Retina (tissue), 1 donor: ENCODE data around the gene CLDN19.
"Not testable (repeated sequence)": the region's sequence is repeated elsewhere in the genome, so short reads cannot be mapped to it uniquely, and the experiment has no call there.

ENCODE experiments used
- DNase-seq: peaks from one replicate; pipeline ENCODE4 v3.0.0-alpha.2; 2016

CLDN19 gene

GRCh38 chr1:42737257-42737656 is 2.8 kb downstream of the CLDN19 start:
- DNase-seq: no peak

- DNase-seq: no peak
Observed at GRCh38 chr1:42736571-42737200, 3.4 kb downstream of the CLDN19 start.

DNA sequence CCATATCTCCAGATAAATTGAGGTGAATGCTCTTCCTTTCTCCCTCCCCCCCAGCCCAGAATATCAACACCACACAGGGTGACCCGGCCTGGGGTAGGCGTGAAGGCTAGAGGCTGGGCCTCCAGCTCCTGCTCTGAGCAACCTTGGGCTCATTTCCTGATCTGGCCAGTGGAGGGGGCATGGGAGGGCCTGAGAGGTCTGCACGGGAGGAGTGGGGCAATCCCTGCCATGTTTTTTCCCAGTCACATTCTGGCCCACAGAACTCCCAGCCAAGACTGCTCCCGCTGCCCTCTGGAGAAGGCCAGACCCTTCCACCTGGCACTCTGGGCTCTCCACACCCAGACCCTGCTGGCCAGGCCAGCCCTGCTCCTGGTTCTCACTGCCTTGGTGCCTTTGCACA is 3.9 kb downstream of the CLDN19 start:
- DNase-seq: no peak

GRCh38 chr1:42735477-42736105 is 4.4 kb downstream of the CLDN19 start:
- no peak for DNase-seq

DNA sequence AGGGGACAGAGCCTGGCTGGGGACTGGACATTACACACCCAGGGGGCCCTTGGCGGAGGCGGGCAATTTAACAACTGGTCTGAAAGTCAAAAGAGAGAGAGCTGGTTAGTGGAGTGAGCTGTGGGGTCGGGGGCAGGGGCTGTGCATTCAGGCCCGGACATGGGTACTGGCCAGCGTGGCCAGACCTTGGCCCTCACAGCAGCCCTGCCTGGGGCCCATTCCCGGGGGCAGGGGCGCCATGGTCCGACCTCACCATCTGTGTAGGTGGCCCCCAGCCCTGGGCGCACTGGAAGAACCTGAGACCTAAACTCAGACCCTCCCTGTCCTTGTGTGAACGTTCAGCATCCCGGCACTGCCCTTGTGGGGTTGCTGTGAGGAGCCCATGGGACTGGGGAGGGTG is 5.0 kb downstream of the CLDN19 start:
- no peak for DNase-seq

DNA sequence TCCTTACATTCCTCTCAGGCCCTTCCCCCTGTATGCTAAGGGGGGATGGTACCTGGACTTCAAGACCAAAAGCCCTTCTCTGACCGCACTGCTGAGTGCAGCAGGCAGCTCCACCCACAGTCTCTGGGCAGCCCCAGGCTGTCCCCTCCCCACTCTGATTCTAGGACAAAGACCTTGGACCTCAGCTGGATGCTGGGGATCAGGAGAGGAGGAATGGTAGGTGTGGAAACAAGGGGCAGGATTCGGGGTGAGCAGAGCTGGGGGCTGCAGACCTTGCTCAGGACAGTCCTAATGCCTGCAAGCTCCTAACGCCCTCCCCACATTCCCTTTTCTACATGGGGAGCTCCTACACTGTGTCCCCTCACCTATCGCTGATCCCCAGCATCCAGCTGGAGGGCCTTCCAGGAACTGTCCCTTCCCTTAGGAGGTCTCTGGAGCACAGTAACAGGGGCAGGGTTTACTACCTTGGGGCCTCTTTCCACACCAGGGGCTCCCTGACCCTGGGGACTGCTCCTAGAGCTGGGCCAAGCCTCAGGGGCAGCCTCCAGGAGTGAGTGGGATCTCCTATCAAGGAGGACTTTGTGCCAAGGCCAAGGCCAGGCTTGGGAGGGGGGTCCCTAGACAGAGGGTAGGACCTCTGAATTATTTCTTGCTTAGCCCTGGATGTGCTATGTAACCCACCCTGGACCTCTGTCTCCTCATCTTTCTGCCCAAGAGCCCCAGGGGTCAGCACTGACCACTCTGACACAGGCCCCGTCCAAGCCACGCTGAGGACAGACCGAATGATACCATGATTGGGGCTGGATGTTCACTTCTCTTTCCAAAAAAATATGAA is 5.6 kb downstream of the CLDN19 start:
- no peak for DNase-seq

DNA sequence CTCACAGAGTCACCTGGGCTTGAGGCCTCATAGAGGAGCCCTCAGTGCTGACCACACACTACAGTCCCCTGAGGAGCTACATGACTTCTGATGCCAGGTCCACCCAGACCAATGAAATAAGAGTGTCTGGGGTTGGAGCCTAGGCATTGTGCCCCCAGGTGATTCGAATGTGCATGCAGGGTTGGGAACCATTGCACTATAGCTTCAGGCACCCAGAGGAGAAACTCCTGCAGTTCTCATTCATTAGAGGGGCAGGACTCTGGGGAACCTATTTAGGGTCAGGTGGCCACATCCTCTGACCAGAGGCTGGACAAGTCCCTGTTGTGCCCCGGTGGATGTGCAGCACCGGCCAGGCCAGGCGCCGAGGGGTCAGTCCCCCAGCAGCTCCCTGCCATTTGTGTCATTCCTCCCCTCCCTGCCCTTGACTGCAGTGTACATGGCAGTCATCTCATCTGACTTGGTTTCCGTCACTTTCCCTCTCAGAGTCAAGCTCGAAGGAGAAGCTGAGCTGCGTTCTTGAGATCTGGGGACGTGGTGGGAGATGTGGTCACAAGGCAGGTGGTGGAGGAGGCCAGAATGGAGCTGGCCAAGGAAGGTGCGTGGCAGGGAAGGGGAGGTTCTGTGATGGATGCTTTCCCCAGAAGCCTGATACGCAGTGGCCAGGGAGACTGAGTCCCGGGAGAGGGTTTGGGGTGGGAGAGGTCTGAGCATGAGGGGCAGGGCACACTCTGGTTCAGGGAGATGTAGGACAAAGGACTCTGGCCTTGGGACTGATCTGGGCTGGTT is 6.4 kb downstream of the CLDN19 start:
- no peak for DNase-seq

GRCh38 chr1:42732126-42732680 is 7.8 kb downstream of the CLDN19 start:
- no peak for DNase-seq

- no peak for DNase-seq
Observed at GRCh38 chr1:42731585-42731984, 8.5 kb downstream of the CLDN19 start.

- DNase-seq: no peak
Observed at GRCh38 chr1:42730988-42731387, 9.0 kb downstream of the CLDN19 start.

- no peak for DNase-seq
Observed at GRCh38 chr1:42730002-42730401, 10.0 kb downstream of the CLDN19 start.

GRCh38 chr1:42725820-42726219 is 14.2 kb downstream of the CLDN19 start:
- not testable (repeated sequence) for DNase-seq

DNA sequence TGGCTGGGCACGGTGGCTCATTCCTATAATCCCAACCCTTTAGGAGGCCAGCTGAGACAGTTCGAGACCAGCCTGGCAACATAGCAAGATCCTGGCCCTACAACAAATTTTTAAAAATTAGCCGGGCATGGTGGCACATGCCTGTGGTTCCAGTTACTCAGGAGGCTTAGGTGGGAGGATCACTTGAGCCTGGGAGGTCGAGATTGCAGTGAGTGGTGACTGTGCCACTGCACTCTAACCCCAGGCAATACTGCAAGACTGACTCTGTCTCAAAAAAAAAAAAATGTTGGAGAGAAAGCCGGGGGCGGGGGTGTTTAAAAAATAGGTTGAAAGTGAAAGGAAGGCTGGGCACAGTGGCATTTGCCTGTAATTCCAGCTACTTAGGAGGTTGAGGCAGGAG is 16.5 kb downstream of the CLDN19 start:
- no peak for DNase-seq

- not testable (repeated sequence) for DNase-seq
Observed at GRCh38 chr1:42722403-42722802, 17.6 kb downstream of the CLDN19 start.

DNA sequence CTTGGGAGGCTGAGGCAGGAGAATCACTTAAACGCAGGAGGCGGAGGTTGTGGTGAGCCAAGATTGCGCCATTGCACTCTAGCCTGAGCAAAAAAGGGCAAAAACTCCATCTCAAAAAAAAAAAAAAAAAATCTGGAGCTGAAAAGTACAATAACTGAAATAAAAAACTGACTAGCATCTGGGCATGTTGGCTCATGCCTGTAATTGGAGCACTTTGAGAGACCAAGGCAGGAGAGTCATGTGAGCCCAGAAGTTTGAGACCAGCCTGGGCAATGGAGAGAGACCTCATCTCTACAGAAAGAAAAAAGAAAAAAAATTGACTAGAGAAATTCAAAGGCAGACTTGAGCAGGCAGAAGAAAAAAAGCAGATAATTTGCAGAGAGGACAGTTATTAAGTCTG is 18.1 kb downstream of the CLDN19 start:
- no peak for DNase-seq

GRCh38 chr1:42720868-42721267 is 19.2 kb downstream of the CLDN19 start:
- DNase-seq: no peak

DNA sequence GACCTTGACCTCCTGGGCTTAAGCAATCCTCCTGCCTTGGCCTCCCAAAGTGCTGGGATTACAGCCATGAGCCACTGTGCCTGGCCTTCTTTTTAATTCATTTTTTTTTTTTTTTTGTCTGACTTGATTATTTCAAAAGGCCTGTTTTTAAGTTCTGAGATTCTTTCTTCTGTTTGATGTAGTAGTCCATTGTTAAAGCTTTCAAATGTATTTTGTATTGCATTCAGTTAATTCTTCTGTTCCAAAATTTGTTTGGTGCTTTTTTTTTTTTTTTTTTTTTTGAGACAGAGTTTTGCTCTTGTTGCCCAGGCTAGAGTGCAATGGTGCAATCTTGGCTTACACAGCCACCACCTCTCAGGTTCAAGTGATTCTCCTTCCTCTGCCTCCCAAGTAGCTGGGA is 25.6 kb downstream of the CLDN19 start:
- DNase-seq: not testable (repeated sequence)

- no peak for DNase-seq
Observed at GRCh38 chr1:42713293-42713692, 26.7 kb downstream of the CLDN19 start.

DNA sequence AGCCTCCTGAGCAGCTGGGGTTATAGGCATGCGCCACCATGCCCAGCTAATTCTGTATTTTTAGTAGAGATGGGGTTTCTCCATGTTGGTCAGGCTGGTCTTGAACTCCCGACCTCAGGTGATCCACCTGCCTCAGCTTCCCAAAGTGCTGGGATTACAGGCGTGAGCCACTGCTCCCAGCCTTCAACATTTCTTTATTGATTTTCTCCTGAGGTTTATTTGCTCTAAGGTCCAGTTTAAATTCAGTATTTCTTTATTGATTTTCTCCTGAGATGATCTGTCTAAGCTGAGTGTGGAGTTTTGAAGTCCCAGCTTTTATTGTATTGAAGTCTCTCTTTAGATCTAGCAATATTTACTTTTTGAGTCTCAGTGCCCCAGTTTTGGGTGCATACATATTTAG is 27.2 kb downstream of the CLDN19 start:
- not testable (repeated sequence) for DNase-seq

DNA sequence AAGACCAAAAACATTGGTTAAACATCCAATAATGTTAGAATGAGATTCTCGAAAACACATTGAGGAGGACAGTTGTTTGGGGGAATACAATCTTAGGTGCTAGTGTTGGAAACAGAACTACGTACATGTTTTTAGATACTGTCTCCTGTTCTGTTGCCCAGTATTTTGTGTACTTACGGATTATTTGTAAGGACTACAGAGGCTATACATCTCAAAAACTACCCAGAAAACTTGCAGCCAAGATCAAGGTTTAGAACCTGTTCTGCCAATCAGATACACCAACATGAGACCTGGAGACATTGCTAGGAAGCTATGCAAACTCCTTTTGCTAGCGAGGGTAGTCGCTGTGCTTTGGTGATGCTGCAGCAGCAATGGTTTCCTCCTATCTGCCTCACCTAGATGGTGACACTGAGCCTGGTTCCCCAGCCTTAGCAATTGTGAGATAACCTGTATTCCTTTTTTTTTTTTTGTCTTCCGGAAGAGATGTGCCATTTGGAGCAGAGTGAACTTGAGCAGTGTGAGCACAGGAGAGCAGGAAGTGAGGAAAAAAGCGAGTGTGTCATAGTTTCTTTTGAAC is 36.1 kb downstream of the CLDN19 start:
- no peak for DNase-seq

DNA sequence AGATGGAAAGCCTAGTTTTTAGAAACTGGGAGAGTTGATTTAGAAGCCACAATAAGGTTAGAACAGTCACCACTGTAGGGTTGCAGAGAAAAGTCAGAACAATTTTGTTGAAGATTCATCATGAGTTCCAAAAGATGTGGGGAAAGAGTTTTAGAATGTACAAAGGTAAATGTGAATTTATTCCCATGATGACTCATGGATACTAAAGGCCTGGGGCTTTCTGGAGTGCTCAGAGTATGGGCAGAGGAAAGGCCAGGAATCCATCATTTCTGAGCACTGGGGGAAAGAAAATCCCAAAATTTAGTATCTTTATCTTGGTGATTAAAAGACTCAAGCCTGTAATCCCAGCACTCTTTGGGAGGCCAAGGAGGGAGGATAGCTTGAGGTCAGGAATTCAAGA is 40.0 kb downstream of the CLDN19 start:
- DNase-seq: no peak

- no peak for DNase-seq
Observed at GRCh38 chr1:42698081-42698813, 41.8 kb downstream of the CLDN19 start.
